H1 (cell line): Measurements from ENCODE around the gene FCN3. TPM values are rescaled to one million over a fixed set of nuclear protein-coding genes. Genes with fewer than 3 reads are reported as not detected.

ENCODE experiments used
- CTCF ChIA-PET: fragments of 300-600 bp; sonication (Branson Sonifier 250); formaldehyde crosslinking; loops from one replicate; lab custom pipeline; 2021; ENCODE audit not compliant: partially characterized antibody; lab: Charles Lee
- POLR2A ChIA-PET: fragments of 300-600 bp; sonication (Branson Sonifier 250); formaldehyde crosslinking; loops from one replicate; lab custom pipeline; 2021; ENCODE audit warnings: inconsistent platforms; ENCODE audit not compliant: partially characterized antibody; lab: Charles Lee
- DNase-seq, 2 experiments: peaks; one replicate each; pipeline versions ENCODE4 v3.0.0 to v3.0.0-alpha.2; 2010 to 2022; ENCODE audit warnings: low spot score in 2 of 2, low read depth in 1 of 2, mixed read lengths in 1 of 2
- FAIRE-seq: peaks from 2 replicates; lab custom pipeline; 2011; peaks lifted over from hg19 to GRCh38; lab: Jason Lieb, UNC
- H2AFZ ChIP-seq: 2 replicates; pipeline ENCODE4 v1.8.1; 2012; ENCODE audit warnings: low read length, inconsistent platforms
- H2AK5ac ChIP-seq: 2 replicates; pipeline ENCODE4 v1.6.1; 2013; ENCODE audit warnings: low read depth, low read length
- H2BK120ac ChIP-seq: replicated peaks from 2 replicates; pipeline ENCODE3; 2013; ENCODE audit warnings: low read depth, low read length, inconsistent platforms
- H2BK12ac ChIP-seq: 2 replicates; pipeline ENCODE4 v1.6.1; 2013; ENCODE audit warnings: low read depth, low read length
- H2BK15ac ChIP-seq: 2 replicates; pipeline ENCODE4 v1.6.1; 2013; ENCODE audit warnings: low read length
- H2BK20ac ChIP-seq: 2 replicates; pipeline ENCODE4 v1.6.1; 2013; ENCODE audit warnings: low read length
- H2BK5ac ChIP-seq: 2 replicates; pipeline ENCODE4 v1.6.1; 2013; ENCODE audit warnings: low read depth, low read length
- H3K14ac ChIP-seq: 2 replicates; pipeline ENCODE4 v1.6.1; 2013; ENCODE audit warnings: inconsistent platforms; ENCODE audit not compliant: insufficient read length
- H3K18ac ChIP-seq: 2 replicates; pipeline ENCODE4 v1.6.1; 2013; ENCODE audit warnings: low read length; ENCODE audit errors: extremely low read depth
- H3K23ac ChIP-seq: 2 replicates; pipeline ENCODE4 v1.6.1; 2013; ENCODE audit warnings: inconsistent platforms; ENCODE audit not compliant: insufficient read length
- H3K23me2 ChIP-seq: 2 replicates; pipeline ENCODE4 v1.6.1; 2013; ENCODE audit warnings: low read depth, low read length
- H3K27ac ChIP-seq: 2 replicates; pipeline ENCODE4 v1.6.1; 2011; ENCODE audit warnings: low read depth, low read length, inconsistent platforms
- H3K27me3 ChIP-seq, 4 experiments: replicated peaks in 1 of 4; 1 replicate in 1 of 4; 2 replicates in 3 of 4; pipeline versions ENCODE4 v1.6.1 to v1.8.1; 2011 to 2013; ENCODE audit warnings: low read length in 3 of 4, mild to moderate bottlenecking in 3 of 4, inconsistent platforms in 2 of 4, mixed read lengths in 2 of 4, moderate library complexity in 1 of 4; ENCODE audit not compliant: control insufficient read depth in 3 of 4, insufficient read depth in 3 of 4; ENCODE audit errors: extremely low read depth in 1 of 4
- H3K36me3 ChIP-seq, 4 experiments: 2 replicates each; pipeline versions ENCODE4 v1.6.1 to v1.8.1; 2011 to 2013; ENCODE audit warnings: mild to moderate bottlenecking in 4 of 4, low read length in 3 of 4, moderate library complexity in 2 of 4, control low read depth in 1 of 4, inconsistent platforms in 1 of 4; ENCODE audit not compliant: insufficient read depth in 4 of 4, control insufficient read depth in 2 of 4
- H3K4ac ChIP-seq: replicated peaks from 2 replicates; pipeline ENCODE3; 2013; ENCODE audit warnings: low read length, low read depth, mixed read lengths, inconsistent platforms; ENCODE audit not compliant: insufficient read length
- H3K4me1 ChIP-seq, 4 experiments: replicated peaks in 1 of 4; 1 replicate in 1 of 4; 2 replicates in 3 of 4; pipeline versions ENCODE4 v1.6.1 to v1.8.1; 2011 to 2013; ENCODE audit warnings: low read length in 3 of 4, inconsistent platforms in 2 of 4, mixed read lengths in 1 of 4; ENCODE audit not compliant: insufficient read depth in 4 of 4, control insufficient read depth in 3 of 4
- H3K4me2 ChIP-seq, 2 experiments: 2 replicates each; pipeline versions ENCODE4 v1.6.1 to v1.8.1; 2011 to 2013; ENCODE audit warnings: low read depth in 2 of 2, low read length in 2 of 2, control low read depth in 1 of 2, inconsistent platforms in 1 of 2, mild to moderate bottlenecking in 1 of 2; ENCODE audit not compliant: insufficient read depth in 1 of 2
- H3K4me3 ChIP-seq, 4 experiments: fragments of 200-600, 300-600 bp in 1 of 4; sonication (generic), shearing (Covaris generic), sonication (Bioruptor Twin) in 1 of 4; 2 replicates each; pipeline versions ENCODE4 v1.5.1 to v1.8.1; 2011 to 2016; ENCODE audit warnings: low read length in 4 of 4, low read depth in 3 of 4, control low read depth in 2 of 4, inconsistent platforms in 2 of 4, mild to moderate bottlenecking in 2 of 4, mixed read lengths in 1 of 4, moderate library complexity in 1 of 4; ENCODE audit not compliant: insufficient read depth in 2 of 4; ENCODE audit errors: extremely low read depth in 1 of 4
- H3K56ac ChIP-seq: replicated peaks from 2 replicates; pipeline ENCODE3; 2013; ENCODE audit warnings: low read depth, mild to moderate bottlenecking, mixed read lengths, low read length, inconsistent platforms; ENCODE audit not compliant: insufficient read length
- H3K79me1 ChIP-seq: 2 replicates; pipeline ENCODE4 v1.6.1; 2013; ENCODE audit warnings: low read depth, low read length, control low read depth
- H3K79me2 ChIP-seq, 2 experiments: 2 replicates each; pipeline versions ENCODE4 v1.6.1 to v1.8.1; 2012 to 2013; ENCODE audit warnings: low read length in 2 of 2, mild to moderate bottlenecking in 2 of 2, inconsistent platforms in 1 of 2; ENCODE audit not compliant: insufficient read depth in 2 of 2, control insufficient read depth in 1 of 2
- H3K9ac ChIP-seq, 4 experiments: replicated peaks in 1 of 4; 1 replicate in 1 of 4; 2 replicates in 3 of 4; pipeline versions ENCODE4 v1.6.1 to v1.8.1; 2011 to 2013; ENCODE audit warnings: low read depth in 3 of 4, low read length in 3 of 4, control low read depth in 2 of 4, mild to moderate bottlenecking in 2 of 4, moderate library complexity in 2 of 4, inconsistent platforms in 1 of 4; ENCODE audit errors: extremely low read depth in 1 of 4
- H3K9me3 ChIP-seq, 2 experiments: 2 replicates each; pipeline versions ENCODE4 v1.6.1 to v1.8.1; 2012 to 2013; ENCODE audit warnings: mild to moderate bottlenecking in 2 of 2, moderate library complexity in 2 of 2, control low read depth in 1 of 2, inconsistent platforms in 1 of 2, low read depth in 1 of 2, low read length in 1 of 2, mixed read lengths in 1 of 2; ENCODE audit not compliant: insufficient read depth in 2 of 2
- H4K20me1 ChIP-seq, 2 experiments: replicated peaks in 1 of 2; 2 replicates each; pipeline versions ENCODE3 to v1.8.1; 2011 to 2013; ENCODE audit warnings: inconsistent platforms in 2 of 2, low read length in 2 of 2, mild to moderate bottlenecking in 1 of 2; ENCODE audit not compliant: insufficient read depth in 2 of 2, control insufficient read depth in 1 of 2
- H4K5ac ChIP-seq: 2 replicates; pipeline ENCODE4 v1.6.1; 2013; ENCODE audit warnings: low read length, low read depth, mixed read lengths, inconsistent platforms; ENCODE audit not compliant: insufficient read length
- H4K8ac ChIP-seq: 2 replicates; pipeline ENCODE4 v1.8.0; 2013; ENCODE audit warnings: mild to moderate bottlenecking, moderate library complexity, low read length, inconsistent platforms; ENCODE audit not compliant: insufficient read depth; ENCODE audit errors: extremely low read depth
- H4K91ac ChIP-seq: replicated peaks from 2 replicates; pipeline ENCODE3; 2013; ENCODE audit warnings: low read length, mixed read lengths, inconsistent platforms; ENCODE audit not compliant: insufficient read length
- CHD2 ChIP-seq: IDR thresholded peaks from 2 replicates; pipeline ENCODE4 v1.6.1; 2012; ENCODE audit warnings: low read length, improper control_type of control experiment
- EZH2 ChIP-seq: fragments of 200-600 bp; sonication (generic); IDR thresholded peaks from 2 replicates; pipeline ENCODE4 v1.7.1; 2012; ENCODE audit warnings: low read depth, mild to moderate bottlenecking, moderate library complexity, low read length, inconsistent platforms; ENCODE audit not compliant: severe bottlenecking
- HDAC2 ChIP-seq, 2 experiments: fragments of 300-600 bp in 1 of 2; sonication (generic) in 1 of 2; IDR thresholded peaks; 2 replicates each; pipeline ENCODE4 v1.6.1; 2011 to 2012; ENCODE audit warnings: low read depth in 2 of 2, low read length in 2 of 2, mild to moderate bottlenecking in 2 of 2, moderate library complexity in 2 of 2, borderline replicate concordance in 1 of 2, inconsistent platforms in 1 of 2
- KDM4A ChIP-seq: IDR thresholded peaks from one replicate; pipeline ENCODE4 v1.7.1; 2012; ENCODE audit warnings: low read depth, mild to moderate bottlenecking, moderate library complexity, low read length, inconsistent platforms; ENCODE audit not compliant: severe bottlenecking
- POLR2AphosphoS5 ChIP-seq: IDR thresholded peaks from 2 replicates; pipeline ENCODE4 v1.6.1; 2011; ENCODE audit warnings: low read depth, low read length
- POU5F1 ChIP-seq: IDR thresholded peaks from 2 replicates; pipeline ENCODE4 v1.6.1; 2011; ENCODE audit warnings: low read depth, mild to moderate bottlenecking, low read length, moderate library complexity
- RAD21 ChIP-seq, 2 experiments: IDR thresholded peaks in 1 of 2; conservative IDR thresholded peaks in 1 of 2; 2 replicates each; pipeline ENCODE4 v1.6.1; 2011; ENCODE audit warnings: low read depth in 2 of 2, low read length in 2 of 2, improper control_type of control experiment in 1 of 2, inconsistent platforms in 1 of 2, mild to moderate bottlenecking in 1 of 2, moderate library complexity in 1 of 2
- RNF2 ChIP-seq: fragments of 200-900, 300-1000 bp; sonication (generic); IDR thresholded peaks from 2 replicates; pipeline ENCODE4 v1.7.1; 2016; ENCODE audit warnings: borderline replicate concordance, low read depth, mild to moderate bottlenecking, antibody characterized with exemption, low read length; ENCODE audit not compliant: poor library complexity, severe bottlenecking; ENCODE audit errors: missing control alignments
- SP2 ChIP-seq: IDR thresholded peaks from 2 replicates; pipeline ENCODE4 v1.6.1; 2012; ENCODE audit warnings: mild to moderate bottlenecking, low read length, inconsistent platforms
- SUZ12 ChIP-seq: fragments of 200-600 bp; sonication (generic); IDR thresholded peaks from 2 replicates; pipeline ENCODE4 v1.6.1; 2012; ENCODE audit warnings: mild to moderate bottlenecking, inconsistent platforms, low read length, moderate library complexity, mixed read lengths
- TBP ChIP-seq: IDR thresholded peaks from 2 replicates; pipeline ENCODE4 v1.6.1; 2011; ENCODE audit warnings: low read depth, low read length, improper control_type of control experiment
- TCF12 ChIP-seq: IDR thresholded peaks from 2 replicates; pipeline ENCODE4 v1.6.1; 2011; ENCODE audit warnings: low read depth, mild to moderate bottlenecking, low read length
- WGBS, 2 experiments: shearing (Covaris generic) in 1 of 2; methylation state at CpG; one replicate each; pipeline versions ENCODE4 v1.1.6 to v1.1.7; 2013 to 2015; ENCODE audit warnings: low lambda C conversion rate in 2 of 2, mixed read lengths in 2 of 2, inconsistent platforms in 1 of 2, low coverage in 1 of 2, missing lambda C conversion rate in 1 of 2; ENCODE audit not compliant: insufficient replicate concordance in 2 of 2, insufficient coverage in 1 of 2, insufficient read length in 1 of 2; ENCODE audit errors: extremely low coverage in 1 of 2, missing lambda C conversion rate in 1 of 2; 5-methylcytosine and 5-hydroxymethylcytosine counted together
- polyA plus RNA-seq, 7 experiments: library from polyadenylated mRNA; depleted of rRNA in 3 of 7; stranded (reverse) in 5 of 7; unstranded in 2 of 7; fragments of >200 nt in 5 of 7; fragments of 200-250 nt in 2 of 7; gene quantifications; 1 replicate in 5 of 7; 2 replicates in 1 of 7; 4 replicates in 1 of 7; pipeline versions ENCODE4 v1.2.1 to v1.2.3, GENCODE V29; 2011 to 2013; ENCODE audit warnings: missing spikeins in 2 of 7, mixed read lengths in 2 of 7
- total RNA-seq: library from RNA; stranded (reverse); fragmentation: NEBNext Ultra II Directional; extraction: Animal tissue kit (Norgen Biotek cat#: 25700); gene quantifications from 2 replicates; pipeline ENCODE4 v1.2.1, GENCODE V29; 2021
- TF ChIP-seq, protein P1 (sequence below): IDR thresholded peaks from 2 replicates; pipeline ENCODE4 v1.6.1; 2012; ENCODE audit warnings: inconsistent platforms

Gene FCN3
- total and polyA plus RNA-seq, 2 of the 8 experiments (the other 6 are each of a cell fraction or from before 2014, with no cell fraction given): 0.30 to 0.57 TPM

GRCh38 chr1:27413004-27413403 lies 38.4 kb upstream of the FCN3 start:
- no peak overlapping the region for H3K4me2 ChIP-seq
- H2BK120ac ChIP-seq: no peak overlapping the region
- peaks cover 29 to 75% (median 56%) of the 10 kb centered on the region in 4 experiments for H3K36me3 ChIP-seq
- H4K20me1 ChIP-seq: peaks cover 0 to 2% of the 10 kb centered on the region in 2 experiments
- H2BK15ac ChIP-seq: no peak overlapping the region
- no peak overlapping the region for H3K4ac ChIP-seq
- no peak overlapping the region for H2BK12ac ChIP-seq
- H4K91ac ChIP-seq: no peak overlapping the region
- WGBS, 2 experiments: 95% methylated on average over 4 of the region's 4 CpGs; no CpG with 5 or more reads in 1 of the 2 experiments
- ChIA-PET POLR2A (interaction anchor here (1.4 kb wide), 1 partner anchor 14 kb away, joined by 4 read pairs; no protein-coding TSS in a partner anchor), CTCF (interaction anchor here (0.9 to 37.8 kb wide), 13 partner anchors 9 to 250 kb away, joined by 3 to 863 read pairs (median 5); partner anchors contain the start of gene AHDC1)
- H3K14ac ChIP-seq: no peak overlapping the region
- no peak overlapping the region for H3K23ac ChIP-seq
- no peak overlapping the region for H3K4me3 ChIP-seq
- no peak overlapping the region for H3K56ac ChIP-seq
- no peak for FAIRE-seq
- H2AFZ ChIP-seq: no peak overlapping the region
- H3K9ac ChIP-seq: no peak overlapping the region
- no peaks in the 10 kb centered on the region for H3K27me3 ChIP-seq
- no peaks in the 10 kb centered on the region; a peak in 1 of 4 replicates for H3K79me2 ChIP-seq
- DNase-seq: no peak
- no peak overlapping the region for H4K5ac ChIP-seq
- H2AK5ac ChIP-seq: no peak overlapping the region
- H3K23me2 ChIP-seq: no peaks in the 10 kb centered on the region
- no peak overlapping the region for H3K27ac ChIP-seq
- H3K4me1 ChIP-seq: 0 out of 7 replicates have a peak, but pooled peaks cover 0 to 1% (median under 1%) of the 10 kb centered on the region in 4 experiments
- H3K9me3 ChIP-seq: no peaks in the 10 kb centered on the region
- no peak overlapping the region for H2BK5ac ChIP-seq
- no peak overlapping the region for H4K8ac ChIP-seq
- no peaks in the 10 kb centered on the region; the same call in 1 of the 2 replicates for H3K79me1 ChIP-seq
- H3K18ac ChIP-seq: no peak overlapping the region
- no peak overlapping the region for H2BK20ac ChIP-seq
- no peak for TF ChIP-seq EZH2
- TF ChIP-seq RAD21 (IDR thresholded peaks at IDR 0.05 in 1 of 2, conservative IDR thresholded peaks at IDR 0.05 in 1 of 2; ENCODE audit: low read depth in 2 of 2, low read length in 2 of 2): no peak
- TF ChIP-seq POLR2AphosphoS5: no peak
- TF ChIP-seq KDM4A: no peak
- no peak for TF ChIP-seq CHD2
- no peak for TF ChIP-seq HDAC2 (IDR thresholded peaks at IDR 0.05; ENCODE audit: borderline replicate concordance in 1 of 2, low read depth in 2 of 2, low read length in 2 of 2)
- TF ChIP-seq SP2: no peak
- TF ChIP-seq SUZ12: no peak
- no peak for TF ChIP-seq TCF12
- no peak for TF ChIP-seq TBP
- TF ChIP-seq RNF2: no peak
- TF ChIP-seq POU5F1: no peak
- TF ChIP-seq, protein P1, sequence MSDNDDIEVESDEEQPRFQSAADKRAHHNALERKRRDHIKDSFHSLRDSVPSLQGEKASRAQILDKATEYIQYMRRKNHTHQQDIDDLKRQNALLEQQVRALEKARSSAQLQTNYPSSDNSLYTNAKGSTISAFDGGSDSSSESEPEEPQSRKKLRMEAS: no peak
